ENCODE results near the gene ZNF513. TPM values are rescaled to one million over a fixed set of nuclear protein-coding genes. Genes with fewer than 3 reads are reported as not detected.
"Not testable (repeated sequence)": the region's sequence is repeated elsewhere in the genome, so short reads cannot be mapped to it uniquely, and the experiment has no call there.

The ZNF513 gene, protein sequence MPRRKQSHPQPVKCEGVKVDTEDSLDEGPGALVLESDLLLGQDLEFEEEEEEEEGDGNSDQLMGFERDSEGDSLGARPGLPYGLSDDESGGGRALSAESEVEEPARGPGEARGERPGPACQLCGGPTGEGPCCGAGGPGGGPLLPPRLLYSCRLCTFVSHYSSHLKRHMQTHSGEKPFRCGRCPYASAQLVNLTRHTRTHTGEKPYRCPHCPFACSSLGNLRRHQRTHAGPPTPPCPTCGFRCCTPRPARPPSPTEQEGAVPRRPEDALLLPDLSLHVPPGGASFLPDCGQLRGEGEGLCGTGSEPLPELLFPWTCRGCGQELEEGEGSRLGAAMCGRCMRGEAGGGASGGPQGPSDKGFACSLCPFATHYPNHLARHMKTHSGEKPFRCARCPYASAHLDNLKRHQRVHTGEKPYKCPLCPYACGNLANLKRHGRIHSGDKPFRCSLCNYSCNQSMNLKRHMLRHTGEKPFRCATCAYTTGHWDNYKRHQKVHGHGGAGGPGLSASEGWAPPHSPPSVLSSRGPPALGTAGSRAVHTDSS
- 11.1 and 15.3 TPM in 2 replicates for total RNA-seq
- polyA plus RNA-seq (2012), result 22.0 TPM

- DNase-seq (ENCODE audit: low read depth), result peak; percentile 98
Measured at GRCh38 chr2:27380626-27381545, at the start of gene ZNF513. Gene ZNF513 (minus strand): TSS chr2:27380734. CDS start chr2:27380526, 208 bp downstream.

- DNase-seq (ENCODE audit: low read depth), result peak; percentile 82
Measured at GRCh38 chr2:27428978-27429541, 48.5 kb upstream of the ZNF513 start.

DNA sequence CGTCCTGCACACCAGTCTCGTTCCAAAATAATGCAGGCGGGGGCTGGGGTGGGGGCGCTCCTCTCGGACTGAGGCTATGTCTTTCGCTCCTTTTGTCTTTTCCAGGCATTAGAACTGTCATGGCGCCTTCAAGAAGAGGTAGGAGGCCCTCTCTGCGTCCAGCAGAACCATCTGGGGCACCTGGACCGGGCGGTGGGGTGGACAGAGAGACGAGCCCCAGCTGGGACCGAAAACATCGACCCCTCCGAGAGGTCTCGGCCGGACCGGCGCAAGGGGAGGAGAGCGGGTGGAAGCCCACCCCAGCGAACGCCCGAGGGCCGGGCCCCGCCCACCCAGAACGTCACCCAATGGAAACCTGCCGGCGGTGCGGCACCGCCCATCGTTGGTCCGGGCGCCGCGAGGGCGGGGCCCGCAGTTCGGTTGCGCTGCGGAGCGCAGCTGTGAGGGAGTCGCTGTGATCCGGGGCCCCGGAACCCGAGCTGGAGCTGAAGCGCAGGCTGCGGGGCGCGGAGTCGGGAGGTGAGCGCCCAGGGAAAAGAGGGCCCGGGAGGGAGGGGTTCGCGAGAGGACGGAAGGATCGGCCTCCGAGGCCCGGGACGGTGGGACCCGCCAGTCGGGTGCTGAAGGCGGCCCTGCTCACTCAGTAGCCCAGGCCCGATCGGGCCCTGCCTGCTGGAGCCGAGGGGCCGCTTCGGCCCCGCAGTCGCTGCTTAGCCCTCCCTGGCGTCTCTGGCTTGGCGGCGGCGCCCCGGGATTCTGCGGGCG is 47.9 kb upstream of the ZNF513 start, which contains the start of gene NRBP1:
Gene NRBP1, plus strand, starts transcription at position 419 of the 765 bp plus-strand sequence. CDS start 4,643 bp downstream, outside the sequence.
- DNase-seq (ENCODE audit: low read depth), result peak; percentile 94

DNA sequence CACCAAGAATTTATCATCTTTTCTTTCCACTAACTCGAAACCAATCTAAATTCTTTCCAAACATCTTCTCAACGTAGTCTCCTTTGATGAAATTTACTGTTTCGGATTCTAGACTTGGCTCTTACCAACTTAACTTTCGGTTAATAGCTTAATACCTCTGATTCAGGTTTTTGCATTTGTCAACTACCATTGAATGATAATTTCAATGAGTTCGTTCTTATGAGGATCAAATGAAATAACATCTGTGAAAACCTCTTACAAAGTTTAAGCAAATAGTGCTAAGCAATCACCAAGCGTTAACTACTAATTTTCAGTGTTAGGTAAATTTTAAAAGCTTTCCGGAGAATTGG is 47.3 kb upstream of the ZNF513 start:
- DNase-seq (ENCODE audit: low read depth), result no peak

GRCh38 chr2:27425039-27425438 is 44.5 kb upstream of the ZNF513 start:
- DNase-seq (ENCODE audit: low read depth), result not testable (repeated sequence)

DNA sequence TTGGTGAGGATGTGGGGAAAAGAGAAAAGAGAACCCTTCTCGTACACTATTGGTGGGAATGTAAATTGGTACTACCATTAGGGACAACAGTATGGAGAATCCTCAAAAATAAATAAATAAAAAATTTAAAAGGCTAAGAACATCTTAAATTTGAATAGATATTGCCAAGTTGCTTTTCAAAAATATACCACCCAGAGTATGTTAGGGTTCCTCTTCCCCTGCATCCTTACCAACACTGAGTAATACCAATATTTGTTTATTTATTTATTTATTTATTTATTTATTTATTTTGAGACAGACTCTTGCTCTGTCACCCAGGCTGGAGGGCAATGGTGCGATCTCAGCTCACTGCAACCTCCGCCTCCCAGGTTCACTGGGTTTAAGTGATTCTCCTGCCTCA is 42.4 kb upstream of the ZNF513 start:
- no peak for DNase-seq (ENCODE audit: low read depth)

DNA sequence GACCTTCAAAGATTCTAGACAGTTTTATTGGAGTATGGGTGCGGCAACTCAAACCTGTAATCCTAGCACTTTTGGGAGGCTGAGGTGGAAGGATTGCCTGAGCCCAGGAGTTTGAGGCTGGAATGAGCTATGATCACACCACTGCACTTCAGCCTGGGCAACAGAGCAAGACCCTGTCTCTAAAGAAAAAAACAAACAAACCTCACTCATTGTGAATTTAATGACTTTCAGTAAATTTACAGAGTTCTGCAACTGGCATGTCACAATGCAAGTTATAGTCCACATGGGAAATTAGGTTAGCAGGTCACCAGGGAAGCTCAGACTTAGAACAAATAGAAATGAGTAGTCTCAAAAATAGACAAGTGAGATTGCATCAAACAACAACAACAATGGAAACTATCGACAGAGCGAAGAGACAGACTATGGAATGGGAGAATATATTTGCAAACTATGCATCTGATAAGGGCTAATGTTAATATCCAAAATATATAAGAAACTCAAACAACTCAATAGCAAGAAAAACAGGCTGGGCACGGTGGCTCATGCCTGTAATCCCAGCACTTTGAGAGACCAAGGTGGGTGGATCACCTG is 41.2 kb upstream of the ZNF513 start:
- DNase-seq (ENCODE audit: low read depth), result no peak

- DNase-seq (ENCODE audit: low read depth), result no peak
Measured at GRCh38 chr2:27420996-27421395, 40.5 kb upstream of the ZNF513 start.

DNA sequence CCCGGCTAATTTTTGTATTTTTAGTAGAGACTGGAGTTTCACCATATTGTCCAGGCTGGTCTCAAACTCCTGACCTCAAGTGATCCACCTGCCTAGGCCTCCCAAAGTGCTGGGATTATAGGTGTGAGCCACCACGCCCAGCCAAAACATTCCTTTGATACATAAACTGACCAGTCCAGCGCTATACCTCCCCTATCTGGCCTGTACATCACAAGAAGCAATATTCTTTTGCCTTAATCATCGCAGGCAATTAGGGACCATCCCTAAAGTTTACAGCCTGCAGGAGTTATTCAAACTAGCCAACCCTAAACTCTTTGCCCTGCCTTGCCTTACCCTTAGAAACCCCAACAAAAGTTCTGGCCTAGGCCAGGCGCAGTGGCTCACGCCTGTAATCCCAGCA is 35.6 kb upstream of the ZNF513 start:
- no peak for DNase-seq (ENCODE audit: low read depth)

DNA sequence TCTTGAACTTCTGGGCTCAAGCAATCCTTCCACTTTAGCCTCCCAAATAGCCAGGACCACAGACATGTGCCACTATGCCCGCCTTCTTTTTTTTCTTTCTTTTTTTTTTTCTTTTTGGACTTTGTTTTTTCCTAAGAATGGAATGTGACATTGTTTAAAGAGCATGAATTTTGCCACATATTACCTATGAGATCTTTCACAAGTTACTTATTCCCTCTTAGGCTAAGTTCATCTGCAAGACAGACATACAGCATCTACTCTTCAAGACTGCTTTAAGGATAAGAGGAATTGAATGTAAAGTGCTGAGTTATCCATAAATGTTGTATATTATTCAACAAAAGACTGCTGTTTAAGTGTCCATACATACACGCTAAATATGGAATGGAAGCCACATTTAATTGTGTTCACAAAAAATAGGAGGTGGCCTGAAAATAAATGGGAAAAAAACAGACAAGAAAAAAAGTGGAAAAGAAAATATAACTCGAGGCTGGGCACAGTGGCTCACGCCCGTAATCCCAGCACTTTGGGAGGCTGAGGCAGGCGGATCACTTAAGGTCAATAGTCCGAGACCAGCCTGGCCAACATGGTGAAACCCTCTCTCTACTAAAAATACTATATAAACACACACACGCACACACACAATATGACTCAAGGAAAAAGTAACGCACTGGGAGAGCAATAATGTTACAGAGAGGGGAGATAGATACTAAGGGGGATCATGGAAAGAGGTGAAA is 32.1 kb upstream of the ZNF513 start:
- DNase-seq (ENCODE audit: low read depth), result no peak

- peak; percentile 91 for DNase-seq (ENCODE audit: low read depth)
Measured at GRCh38 chr2:27409321-27410073, 29.0 kb upstream of the ZNF513 start, which contains the start of gene PPM1G. Gene PPM1G (minus strand): TSS chr2:27409591. CDS start chr2:27409422, 169 bp downstream.

- peak; percentile 22 for DNase-seq (ENCODE audit: low read depth)
Measured at GRCh38 chr2:27408601-27409320, 28.2 kb upstream of the ZNF513 start.

DNA sequence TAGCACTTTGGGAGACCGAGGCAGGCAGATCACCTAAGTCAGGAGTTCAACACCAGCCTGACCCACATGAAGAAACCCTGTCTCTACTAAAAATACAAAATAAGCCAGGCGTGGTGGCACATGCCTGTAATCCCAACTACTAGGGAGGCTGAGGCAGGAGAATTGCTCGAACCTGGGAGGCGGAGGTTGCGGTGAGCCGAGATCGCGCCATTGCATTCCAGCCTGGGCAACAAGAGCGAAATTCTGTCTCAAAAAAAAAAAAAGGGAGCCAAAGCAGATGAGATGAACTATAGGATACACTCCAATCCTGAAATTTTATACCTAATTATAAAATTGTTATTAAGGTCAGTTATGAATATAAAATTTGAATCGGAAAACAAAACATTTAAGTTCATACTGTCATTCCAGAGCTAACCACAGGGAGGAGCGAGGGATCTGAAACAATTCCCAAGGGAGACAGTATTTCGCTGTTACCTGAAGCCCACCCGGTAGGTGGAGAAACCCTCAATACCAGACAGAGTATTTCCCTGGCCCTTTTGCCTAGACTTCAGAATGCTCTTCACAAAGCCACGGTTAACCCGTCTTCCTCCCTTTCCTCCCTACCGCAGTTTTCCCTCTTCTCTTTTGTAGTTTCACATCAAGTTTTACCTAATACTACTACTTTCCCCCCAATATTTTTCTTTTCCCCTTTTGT is 27.4 kb upstream of the ZNF513 start:
- peak; percentile 44 for DNase-seq (ENCODE audit: low read depth)

- DNase-seq (ENCODE audit: low read depth), result peak; percentile 91
Measured at GRCh38 chr2:27400348-27401135, 20.0 kb upstream of the ZNF513 start.

GRCh38 chr2:27398962-27399361 is 18.4 kb upstream of the ZNF513 start:
- no peak for DNase-seq (ENCODE audit: low read depth)

- no peak for DNase-seq (ENCODE audit: low read depth)
Measured at GRCh38 chr2:27393225-27393624, 12.7 kb upstream of the ZNF513 start.

All from myocyte (in vitro differentiated cells).